Right hindlimb (tissue), 1 donor: ENCODE data around the gene TAGAP.

ENCODE experiments used
- DNase-seq: peaks from one replicate; pipeline ENCODE4 v3.0.0-alpha.2; 2018

TAGAP gene

GRCh38 chr6:159071843-159072769 lies 27.3 kb upstream of the TAGAP start:
- DNase-seq = no peak

DNA sequence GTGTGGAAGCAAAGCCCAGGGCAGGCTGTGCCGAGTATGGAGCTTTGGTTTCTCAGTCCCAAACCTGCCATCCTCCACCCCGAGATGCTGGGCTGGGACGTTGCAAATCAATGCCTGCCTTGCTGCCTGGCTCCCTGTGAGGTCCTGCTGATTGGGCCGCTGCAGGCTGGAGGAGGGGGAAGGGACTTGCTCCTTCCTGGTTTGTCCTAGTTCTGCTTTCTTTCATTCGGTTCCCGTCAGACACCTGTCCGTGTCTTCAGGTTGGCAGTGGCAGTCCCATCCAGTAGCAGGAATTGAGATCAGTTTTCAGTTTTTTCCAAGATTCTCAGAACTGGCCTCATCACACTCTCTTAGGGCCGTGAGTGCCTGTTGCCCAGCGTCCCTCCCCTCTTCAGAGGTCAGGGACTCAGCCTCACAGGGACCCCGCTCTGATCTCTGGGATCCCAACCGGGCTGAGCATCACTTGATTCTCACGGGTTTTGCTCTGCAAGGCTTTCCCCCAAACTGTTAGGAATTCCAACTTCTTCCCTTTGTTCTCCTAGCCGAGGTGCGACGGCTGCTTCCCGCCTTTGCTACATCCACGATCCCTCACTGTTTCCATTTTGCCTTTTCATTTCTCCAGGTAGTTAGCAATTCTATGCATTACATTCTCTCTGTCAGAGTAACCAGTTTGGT lies 24.2 kb upstream of the TAGAP start:
- no peak for DNase-seq

DNA sequence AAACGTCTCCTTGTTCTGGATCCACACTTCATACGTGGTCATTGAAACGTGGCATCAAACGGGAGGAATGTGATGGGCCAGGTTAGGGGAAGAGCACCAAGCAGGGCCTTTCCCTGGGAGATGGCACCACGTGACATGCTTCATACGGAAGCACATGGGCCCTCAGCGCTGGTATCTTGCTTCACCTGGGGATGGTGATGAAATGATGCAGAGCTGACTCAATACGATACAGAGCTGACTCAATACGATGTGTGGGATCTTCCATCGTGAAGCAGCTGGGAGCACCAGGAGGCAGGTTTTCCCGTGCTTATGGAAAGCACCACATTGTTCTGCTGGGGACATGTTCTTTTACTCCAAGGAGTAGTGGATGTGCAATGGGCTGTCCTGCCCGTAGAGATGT lies 22.5 kb upstream of the TAGAP start:
- DNase-seq = no peak

- no peak for DNase-seq
Measured at GRCh38 chr6:159066483-159066882, 21.7 kb upstream of the TAGAP start.

DNA sequence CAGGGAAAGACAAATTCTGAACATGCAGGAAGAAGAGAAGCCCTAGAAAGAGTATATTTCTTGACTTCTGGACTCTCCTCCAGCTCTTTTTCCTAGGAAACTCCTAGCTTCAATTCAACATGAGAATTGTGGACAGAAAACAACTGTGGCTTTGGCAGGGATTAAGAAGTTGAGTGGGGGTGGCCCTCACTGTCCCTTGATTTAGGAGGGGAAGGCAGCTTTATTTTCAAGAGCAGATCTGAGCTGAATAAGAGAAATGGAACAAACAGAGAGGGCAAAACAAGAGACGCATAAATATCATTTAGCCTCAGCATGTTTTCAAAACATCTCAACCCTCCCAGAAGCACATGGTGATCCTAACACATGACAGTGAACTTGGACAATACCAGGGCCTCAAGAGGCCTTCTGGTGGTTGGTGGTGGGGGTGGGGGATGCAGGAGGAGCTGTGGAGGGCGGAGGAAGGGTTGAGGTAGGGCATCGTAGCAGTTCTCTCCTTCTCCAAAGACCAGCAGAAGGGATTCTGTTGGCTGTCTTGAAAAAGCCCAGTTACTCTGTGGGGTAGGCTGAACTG lies 21.1 kb upstream of the TAGAP start:
- DNase-seq = no peak

GRCh38 chr6:159065091-159065490 lies 20.3 kb upstream of the TAGAP start:
- DNase-seq = no peak

DNA sequence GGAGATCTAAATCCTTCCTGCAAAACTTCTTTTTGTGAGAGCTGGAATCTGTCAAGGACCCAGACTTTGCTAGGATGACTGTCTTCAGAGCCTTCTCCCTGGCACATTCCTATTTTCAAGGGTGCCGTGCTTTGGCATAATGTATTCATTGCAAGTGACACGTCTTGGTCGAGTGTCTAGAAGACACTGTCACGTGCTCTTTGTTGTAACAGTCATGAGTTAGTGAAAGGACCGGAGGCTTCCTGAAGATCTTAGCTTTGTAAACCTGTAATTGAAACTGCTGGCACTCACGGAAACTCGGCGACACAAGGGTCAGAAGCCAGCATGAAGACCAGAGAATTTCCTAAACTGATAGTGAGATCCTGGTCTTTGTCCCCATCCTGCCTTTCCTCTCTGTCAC lies 19.7 kb upstream of the TAGAP start:
- no peak for DNase-seq

DNA sequence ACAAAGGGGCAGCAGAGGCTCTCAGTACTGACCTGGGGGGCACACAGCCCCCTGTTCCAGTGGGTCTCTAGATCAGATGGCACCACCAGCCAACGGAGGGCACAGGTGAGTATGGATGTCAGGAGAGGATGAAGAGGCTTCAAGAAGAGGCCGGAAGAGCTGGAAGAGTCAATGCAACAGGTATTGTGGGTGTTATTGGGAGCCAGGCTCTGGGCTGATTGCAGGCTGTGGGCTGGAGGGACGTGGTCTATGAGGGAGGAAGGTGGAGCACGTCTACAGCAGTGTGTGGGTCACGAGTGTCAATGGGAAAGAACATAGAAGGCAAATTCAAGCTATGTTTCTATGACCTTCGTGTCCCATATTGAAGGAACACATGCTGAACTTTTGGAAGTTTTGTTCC lies 18.8 kb upstream of the TAGAP start:
- no peak for DNase-seq

DNA sequence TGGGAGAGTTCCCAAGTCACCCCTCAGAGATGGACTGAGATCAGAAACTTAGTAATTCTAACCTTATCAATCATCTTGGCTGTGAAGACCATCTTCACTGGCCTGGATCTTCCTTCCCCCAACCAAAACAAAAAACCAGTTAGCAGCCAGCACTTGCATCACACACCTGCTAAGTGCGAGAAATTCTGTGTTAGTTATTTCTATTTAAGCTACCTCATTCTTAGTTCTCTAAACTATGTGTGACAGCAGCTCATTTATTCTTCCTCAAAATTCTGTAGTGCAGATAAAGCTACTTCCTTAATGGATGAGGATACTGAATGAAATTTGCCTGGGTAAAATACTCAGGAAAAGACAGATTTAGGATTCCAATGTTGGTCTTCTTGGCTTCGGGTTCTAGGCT lies 18.2 kb upstream of the TAGAP start:
- no peak for DNase-seq

DNA sequence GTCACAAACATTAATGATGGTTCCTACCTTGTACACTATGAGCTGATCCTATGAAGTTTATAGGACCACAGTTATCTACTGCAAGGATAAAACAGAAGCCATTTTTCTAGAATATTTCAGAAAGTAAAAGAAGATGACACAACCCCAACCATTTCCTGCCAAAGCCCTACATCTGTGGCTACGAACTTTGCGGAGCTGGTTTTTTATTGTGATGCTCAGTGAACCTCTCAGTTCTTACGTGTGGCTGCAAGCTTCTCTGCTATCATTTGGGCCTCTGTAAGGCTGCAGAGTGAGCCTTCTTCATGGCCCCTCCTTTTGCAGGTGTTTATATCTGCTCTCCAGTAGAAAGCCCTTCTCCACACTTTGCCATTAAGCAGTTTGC lies 17.8 kb upstream of the TAGAP start:
- DNase-seq = no peak

DNA sequence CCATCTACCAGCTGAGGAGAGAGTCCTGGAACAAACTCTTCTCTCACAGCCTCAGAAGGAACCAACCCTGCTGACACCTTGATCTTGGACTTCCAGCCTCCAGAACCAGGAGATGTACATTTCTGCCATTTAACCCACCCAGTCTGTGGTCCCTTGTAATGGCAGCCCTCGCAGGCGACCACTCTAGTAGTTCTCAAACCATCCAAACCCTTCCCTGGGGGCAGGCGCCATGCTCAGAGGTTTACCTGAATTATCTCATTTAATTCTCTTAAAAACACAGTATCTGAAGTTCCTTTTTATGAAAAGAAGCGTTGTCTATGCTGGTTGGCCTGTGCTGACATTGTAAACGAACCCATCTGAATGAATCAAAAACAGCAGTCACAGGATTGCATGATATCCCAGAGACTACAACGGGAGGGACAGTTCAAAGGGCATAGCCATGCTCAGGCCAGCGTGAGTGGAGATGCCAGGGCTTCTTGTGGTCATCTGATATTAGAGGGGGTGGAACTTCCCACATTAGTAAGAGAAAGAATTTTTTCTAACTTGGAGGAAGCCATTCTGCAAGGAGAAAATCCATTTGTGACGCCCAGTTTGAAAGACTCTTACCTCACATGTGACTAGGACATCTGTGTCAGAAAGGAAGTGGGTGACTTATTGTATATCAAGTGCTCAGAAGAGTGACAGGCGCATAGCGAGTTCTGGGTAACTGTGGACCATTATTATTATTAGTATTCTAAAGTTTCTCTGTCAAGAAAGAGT lies 17.2 kb upstream of the TAGAP start:
- DNase-seq = no peak

DNA sequence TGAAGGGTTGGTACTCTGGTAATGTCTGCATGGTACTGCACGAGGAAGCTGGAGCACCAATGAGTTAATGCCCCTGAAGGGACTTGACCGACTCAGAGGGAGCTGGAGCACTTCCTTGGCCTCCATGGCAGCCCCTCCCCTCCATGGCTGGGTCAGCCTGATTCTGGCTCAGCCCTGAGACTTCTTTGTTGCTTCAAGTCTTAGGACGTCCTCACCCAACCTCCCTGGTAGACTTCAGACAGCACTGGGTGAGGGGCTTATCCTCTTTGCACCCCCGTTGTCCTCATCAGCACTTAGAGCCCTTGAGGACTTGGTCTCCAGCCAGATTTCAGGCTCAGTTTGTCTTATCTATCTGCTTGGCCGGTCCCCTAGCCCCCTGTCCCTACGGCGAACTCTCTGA lies 16.4 kb upstream of the TAGAP start:
- DNase-seq = no peak

DNA sequence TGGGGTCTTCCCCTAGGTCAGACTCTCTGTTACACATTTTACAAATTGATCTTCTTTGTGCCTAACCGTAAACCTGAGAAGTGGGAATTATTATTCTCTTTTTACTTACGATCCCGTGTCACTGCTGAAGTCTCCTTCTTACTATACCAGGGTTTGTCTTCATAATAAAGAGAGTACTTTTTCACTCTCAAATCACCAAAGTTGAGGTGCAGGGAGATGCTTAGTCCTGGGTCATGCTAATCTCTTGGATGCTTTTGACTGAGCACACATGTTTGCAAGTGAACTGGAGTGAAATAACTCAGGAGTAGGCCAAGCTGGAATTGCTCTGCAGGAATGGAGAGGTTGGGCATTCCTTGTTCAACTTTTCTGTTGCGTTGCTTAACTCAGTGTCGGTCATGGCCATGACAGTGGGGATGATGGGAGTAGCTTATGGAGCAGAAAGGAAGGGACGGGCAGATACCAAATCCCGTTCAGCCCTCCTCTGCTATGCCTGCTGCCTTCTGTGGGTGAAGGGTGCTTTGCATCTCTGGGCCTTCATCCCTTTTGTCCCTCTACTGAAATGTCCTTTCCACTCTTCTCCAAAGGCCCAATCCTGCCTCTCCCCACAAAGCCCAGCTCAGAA lies 15.2 kb upstream of the TAGAP start:
- no peak for DNase-seq

GRCh38 chr6:159059141-159059540 lies 14.3 kb upstream of the TAGAP start:
- no peak for DNase-seq

GRCh38 chr6:159056899-159057298 lies 12.1 kb upstream of the TAGAP start:
- DNase-seq = no peak

- DNase-seq = no peak
Measured at GRCh38 chr6:159056432-159056831, 11.6 kb upstream of the TAGAP start.

DNA sequence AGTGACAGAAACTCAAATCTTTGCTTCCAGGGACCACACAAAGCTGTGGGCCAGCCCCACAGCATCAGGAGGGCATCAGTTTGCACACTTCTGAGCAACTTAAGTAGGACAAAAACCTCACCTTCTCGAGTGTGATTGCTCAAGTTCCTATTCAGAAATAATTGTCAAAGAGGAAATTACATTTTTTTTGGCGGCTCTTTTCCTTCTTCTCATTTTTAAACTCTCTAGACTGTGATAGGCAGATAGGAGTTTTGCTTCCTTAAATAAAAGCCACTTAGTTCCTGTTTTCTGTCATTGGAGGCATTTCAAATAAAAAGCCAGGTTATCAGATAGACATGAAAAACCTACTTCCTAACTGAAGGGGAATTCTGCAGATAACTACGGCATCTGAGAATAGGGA lies 11.2 kb upstream of the TAGAP start:
- DNase-seq = no peak

DNA sequence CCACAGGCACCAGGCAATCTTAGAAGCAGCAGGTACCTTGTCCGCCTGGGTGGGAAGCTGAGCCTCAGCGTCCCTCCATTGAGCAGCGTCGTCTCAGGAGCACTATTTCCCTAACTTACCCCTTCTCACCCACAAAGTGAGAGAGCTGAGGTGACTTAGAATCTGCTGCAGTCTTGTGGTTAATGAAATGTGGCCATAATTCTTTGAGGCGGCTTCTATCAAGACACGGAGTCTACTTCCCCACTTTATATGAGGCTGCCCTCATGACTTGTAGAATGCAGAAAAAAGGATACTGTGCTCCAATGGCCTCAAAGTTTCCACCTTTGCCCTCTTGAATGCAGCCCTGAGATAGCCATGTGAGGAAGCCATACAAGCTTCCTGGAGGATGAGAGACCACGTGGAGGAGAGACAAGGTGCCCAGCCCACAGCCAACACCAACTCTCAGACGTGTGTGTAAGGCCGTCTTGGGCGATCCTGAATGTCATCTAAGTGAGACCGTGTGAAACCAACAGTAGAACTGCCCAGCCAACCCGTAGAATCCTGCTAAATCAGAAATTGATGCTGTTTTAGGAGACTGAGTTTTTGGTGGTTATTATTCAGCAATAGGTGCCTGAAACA lies 9.1 kb upstream of the TAGAP start:
- no peak for DNase-seq

GRCh38 chr6:159052720-159053119 lies 7.9 kb upstream of the TAGAP start:
- DNase-seq = no peak

DNA sequence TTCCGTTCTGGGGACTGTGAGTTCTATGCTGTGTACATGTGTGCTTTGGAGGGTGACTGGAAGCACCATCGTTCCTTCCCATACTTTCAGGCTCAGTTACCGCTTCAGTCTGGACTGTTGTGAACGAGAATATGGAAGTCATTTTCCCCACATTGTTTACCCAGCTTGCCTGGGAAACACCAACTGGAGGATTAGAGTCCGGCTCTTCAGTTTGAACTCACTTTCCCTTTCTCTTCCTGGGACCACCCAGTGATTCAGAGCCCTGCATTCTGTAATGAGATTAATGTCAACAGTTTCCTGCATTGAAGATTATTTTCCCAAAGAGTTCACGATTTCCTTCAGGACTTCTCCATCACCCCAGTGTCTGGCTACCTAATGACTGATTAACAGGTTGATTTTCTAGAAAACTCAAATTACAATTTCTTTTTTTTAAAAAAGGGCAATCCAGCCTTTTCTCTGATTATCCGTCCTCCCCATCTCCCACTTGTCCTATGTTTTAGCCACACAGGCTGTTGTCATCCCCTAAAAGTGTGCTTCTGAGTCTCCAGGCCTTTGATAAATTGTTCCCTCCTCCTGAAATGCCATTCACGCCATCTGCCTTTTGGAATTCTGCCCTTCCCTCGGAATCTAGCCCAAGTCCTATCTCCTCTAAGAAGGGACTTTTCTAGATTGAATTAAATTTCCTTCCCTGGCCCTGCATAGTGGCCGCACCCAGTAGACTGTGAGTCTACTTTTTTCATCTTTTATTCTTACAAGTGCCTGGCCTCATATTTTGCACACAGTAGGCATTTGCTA lies 3.3 kb upstream of the TAGAP start:
- no peak for DNase-seq

- no peak for DNase-seq
Measured at GRCh38 chr6:159045801-159046200, 1.0 kb upstream of the TAGAP start.

DNA sequence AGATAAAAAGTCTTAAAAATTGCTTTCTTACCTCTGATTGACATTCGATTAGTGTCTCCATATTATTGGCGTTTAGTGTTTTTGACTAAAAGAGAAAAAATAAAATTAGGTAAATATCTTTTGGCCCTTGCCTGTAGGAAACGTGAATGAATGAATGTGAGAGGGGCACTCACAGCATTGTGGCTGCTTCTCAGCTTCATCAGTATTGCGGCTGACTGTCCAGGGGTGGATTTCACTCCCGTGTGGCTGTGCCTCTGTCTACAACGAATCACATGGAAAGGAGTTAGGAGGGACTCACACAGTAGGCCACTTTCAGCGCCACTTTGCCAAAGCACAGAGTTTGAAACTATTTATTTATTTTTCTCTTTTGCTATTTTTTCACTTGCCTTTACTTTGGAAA lies 844 bp downstream of the TAGAP start:
- no peak for DNase-seq
